DMS79 treated with DMSO at 0.1 percent for 48 hours (cell line): ENCODE measurements around the gene RAI1.
A peak's percentile ranks its signal among the peaks of the same experiment; 100 is the strongest.

Experiments
- DNase-seq: peaks from one replicate; lab custom pipeline; 2025; lab: John Stamatoyannopoulos, UW

RAI1 gene

GRCh38 chr17:17719199-17719940 lies 38.1 kb downstream of the RAI1 start:
- DNase-seq, result peak; percentile 16

GRCh38 chr17:17719966-17720543 lies 38.8 kb downstream of the RAI1 start:
- no peak for DNase-seq

GRCh38 chr17:17721140-17721668 lies 39.9 kb downstream of the RAI1 start:
- DNase-seq, result no peak

GRCh38 chr17:17722081-17722905 lies 41.0 kb downstream of the RAI1 start:
- DNase-seq, result no peak

- DNase-seq, result no peak
Observed at GRCh38 chr17:17722906-17723353, 41.7 kb downstream of the RAI1 start.

GRCh38 chr17:17723354-17724261 lies 42.4 kb downstream of the RAI1 start:
- DNase-seq, result peak; percentile 14

- DNase-seq, result peak; percentile 4
Observed at GRCh38 chr17:17724307-17725010, 43.2 kb downstream of the RAI1 start.

- peak; percentile 8 for DNase-seq
Observed at GRCh38 chr17:17725011-17725751, 43.9 kb downstream of the RAI1 start.

- DNase-seq, result no peak
Observed at GRCh38 chr17:17725752-17726457, 44.6 kb downstream of the RAI1 start.

- no peak for DNase-seq
Observed at GRCh38 chr17:17726458-17727060, 45.3 kb downstream of the RAI1 start.

- no peak for DNase-seq
Observed at GRCh38 chr17:17727111-17727659, 45.9 kb downstream of the RAI1 start.

- no peak for DNase-seq
Observed at GRCh38 chr17:17728146-17728545, 46.9 kb downstream of the RAI1 start.

- DNase-seq, result no peak
Observed at GRCh38 chr17:17728550-17729251, 47.4 kb downstream of the RAI1 start.

- peak; percentile 2 for DNase-seq
Observed at GRCh38 chr17:17729620-17730249, 48.5 kb downstream of the RAI1 start.

- DNase-seq, result no peak
Observed at GRCh38 chr17:17730250-17730935, 49.1 kb downstream of the RAI1 start.

- DNase-seq, result no peak
Observed at GRCh38 chr17:17732444-17732843, 51.2 kb downstream of the RAI1 start.
